ENCODE data around the gene CSRP3.

The CSRP3 gene

GRCh38 chr11:19201737-19202605 is at the start of gene CSRP3:
TSS of gene CSRP3 (minus strand) at chr11:19201983. CDS start at chr11:19192448, 9,535 bp downstream.
- DNase-seq, result no peak

- no peak for DNase-seq
These were observed 49.8 kb upstream of the CSRP3 start for GRCh38 chr11:19251577-19251976.

- DNase-seq, result no peak
These were observed 45.0 kb upstream of the CSRP3 start for GRCh38 chr11:19246816-19247215.

GRCh38 chr11:19245351-19245750 is 43.6 kb upstream of the CSRP3 start:
- DNase-seq, result no peak

- no peak for DNase-seq
These were observed 42.8 kb upstream of the CSRP3 start for GRCh38 chr11:19244621-19245020.

GRCh38 chr11:19244084-19244483 is 42.3 kb upstream of the CSRP3 start:
- peak; percentile 63 for DNase-seq

GRCh38 chr11:19243613-19244012 is 41.8 kb upstream of the CSRP3 start:
- peak; percentile 53 for DNase-seq

GRCh38 chr11:19243143-19243542 is 41.4 kb upstream of the CSRP3 start:
- DNase-seq, result no peak

GRCh38 chr11:19242179-19242932 is 40.6 kb upstream of the CSRP3 start:
- no peak for DNase-seq

- no peak for DNase-seq
These were observed 39.7 kb upstream of the CSRP3 start for GRCh38 chr11:19241260-19242178.

GRCh38 chr11:19240420-19241259 is 38.9 kb upstream of the CSRP3 start, which contains the start of gene E2F8:
TSS of gene E2F8 (minus strand) at chr11:19240945. CDS start at chr11:19240121, 824 bp downstream.
- peak; percentile 96 for DNase-seq

GRCh38 chr11:19239039-19239438 is 37.3 kb upstream of the CSRP3 start:
- no peak for DNase-seq

GRCh38 chr11:19237813-19238212 is 36.0 kb upstream of the CSRP3 start:
- no peak for DNase-seq

GRCh38 chr11:19237381-19237780 is 35.6 kb upstream of the CSRP3 start:
- DNase-seq, result no peak

- DNase-seq, result no peak
These were observed 32.5 kb upstream of the CSRP3 start for GRCh38 chr11:19234231-19234817.

- DNase-seq, result no peak
These were observed 31.2 kb upstream of the CSRP3 start for GRCh38 chr11:19232910-19233503.

- DNase-seq, result no peak
These were observed 27.9 kb upstream of the CSRP3 start for GRCh38 chr11:19229671-19230070.

- no peak for DNase-seq
These were observed 27.2 kb upstream of the CSRP3 start for GRCh38 chr11:19228968-19229367.

GRCh38 chr11:19226378-19227195 is 24.8 kb upstream of the CSRP3 start:
- DNase-seq, result no peak

- no peak for DNase-seq
These were observed 23.8 kb upstream of the CSRP3 start for GRCh38 chr11:19225581-19225980.

Data from inflammatory macrophage treated with lipopolysaccharide for 4 hours (primary cell).